AG09319 (cell line): ENCODE data around the gene POU2AF1.

Experiments used
- DNase-seq: peaks from one replicate; pipeline ENCODE4 v3.0.0-alpha.2; 2010; ENCODE audit warnings: low read depth; ENCODE audit errors: extremely low read depth
- TF ChIP-seq, protein P1 (sequence below): IDR thresholded peaks from 2 replicates; pipeline ENCODE4 v1.5.1; 2011; ENCODE audit warnings: low read depth, mild to moderate bottlenecking, inconsistent platforms, low read length, moderate library complexity

POU2AF1 gene, protein sequence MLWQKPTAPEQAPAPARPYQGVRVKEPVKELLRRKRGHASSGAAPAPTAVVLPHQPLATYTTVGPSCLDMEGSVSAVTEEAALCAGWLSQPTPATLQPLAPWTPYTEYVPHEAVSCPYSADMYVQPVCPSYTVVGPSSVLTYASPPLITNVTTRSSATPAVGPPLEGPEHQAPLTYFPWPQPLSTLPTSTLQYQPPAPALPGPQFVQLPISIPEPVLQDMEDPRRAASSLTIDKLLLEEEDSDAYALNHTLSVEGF

DNA sequence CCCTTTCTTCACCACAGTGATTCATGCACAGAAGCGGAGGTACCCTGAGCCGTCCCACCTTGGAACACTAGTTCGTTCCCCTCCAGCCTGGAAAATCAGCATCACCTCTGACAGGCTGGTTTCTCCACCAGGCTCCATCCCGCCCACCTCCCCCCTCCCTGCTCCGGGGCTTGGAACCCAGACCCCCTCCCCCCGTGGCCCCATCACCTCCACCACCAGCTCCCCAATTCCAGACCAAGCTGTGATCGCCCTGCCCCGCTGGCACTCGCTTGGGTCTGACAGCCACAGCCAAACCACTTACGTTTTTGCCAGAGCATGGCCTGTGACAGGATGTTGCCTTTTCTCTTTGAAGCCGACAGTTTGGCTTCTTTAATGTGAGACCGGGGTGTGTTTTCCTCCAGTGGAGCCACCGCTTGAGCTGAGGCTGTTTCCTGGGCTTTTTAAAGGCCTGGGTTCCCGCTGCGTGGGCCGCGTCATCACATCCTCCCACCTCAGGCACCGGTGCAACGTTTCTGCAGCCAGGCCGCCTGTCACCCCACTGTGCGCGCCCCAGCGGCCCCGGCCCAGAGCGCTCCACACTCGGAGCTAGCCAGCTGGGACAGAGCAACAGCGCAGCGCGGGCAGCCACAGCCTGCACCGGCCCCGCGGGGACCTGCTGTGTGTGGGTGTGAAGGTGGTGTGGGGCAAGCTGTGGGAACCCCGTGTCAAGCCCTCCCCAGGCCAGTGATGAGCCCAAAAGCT, at the start of gene POU2AF1:
TSS of gene POU2AF1 (minus strand) at position 415 of the 741 bp plus-strand sequence. CDS start at position 317, 98 bp downstream.
- DNase-seq = peak; percentile 5
- TF ChIP-seq, protein P1, sequence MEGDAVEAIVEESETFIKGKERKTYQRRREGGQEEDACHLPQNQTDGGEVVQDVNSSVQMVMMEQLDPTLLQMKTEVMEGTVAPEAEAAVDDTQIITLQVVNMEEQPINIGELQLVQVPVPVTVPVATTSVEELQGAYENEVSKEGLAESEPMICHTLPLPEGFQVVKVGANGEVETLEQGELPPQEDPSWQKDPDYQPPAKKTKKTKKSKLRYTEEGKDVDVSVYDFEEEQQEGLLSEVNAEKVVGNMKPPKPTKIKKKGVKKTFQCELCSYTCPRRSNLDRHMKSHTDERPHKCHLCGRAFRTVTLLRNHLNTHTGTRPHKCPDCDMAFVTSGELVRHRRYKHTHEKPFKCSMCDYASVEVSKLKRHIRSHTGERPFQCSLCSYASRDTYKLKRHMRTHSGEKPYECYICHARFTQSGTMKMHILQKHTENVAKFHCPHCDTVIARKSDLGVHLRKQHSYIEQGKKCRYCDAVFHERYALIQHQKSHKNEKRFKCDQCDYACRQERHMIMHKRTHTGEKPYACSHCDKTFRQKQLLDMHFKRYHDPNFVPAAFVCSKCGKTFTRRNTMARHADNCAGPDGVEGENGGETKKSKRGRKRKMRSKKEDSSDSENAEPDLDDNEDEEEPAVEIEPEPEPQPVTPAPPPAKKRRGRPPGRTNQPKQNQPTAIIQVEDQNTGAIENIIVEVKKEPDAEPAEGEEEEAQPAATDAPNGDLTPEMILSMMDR = no peak

DNA sequence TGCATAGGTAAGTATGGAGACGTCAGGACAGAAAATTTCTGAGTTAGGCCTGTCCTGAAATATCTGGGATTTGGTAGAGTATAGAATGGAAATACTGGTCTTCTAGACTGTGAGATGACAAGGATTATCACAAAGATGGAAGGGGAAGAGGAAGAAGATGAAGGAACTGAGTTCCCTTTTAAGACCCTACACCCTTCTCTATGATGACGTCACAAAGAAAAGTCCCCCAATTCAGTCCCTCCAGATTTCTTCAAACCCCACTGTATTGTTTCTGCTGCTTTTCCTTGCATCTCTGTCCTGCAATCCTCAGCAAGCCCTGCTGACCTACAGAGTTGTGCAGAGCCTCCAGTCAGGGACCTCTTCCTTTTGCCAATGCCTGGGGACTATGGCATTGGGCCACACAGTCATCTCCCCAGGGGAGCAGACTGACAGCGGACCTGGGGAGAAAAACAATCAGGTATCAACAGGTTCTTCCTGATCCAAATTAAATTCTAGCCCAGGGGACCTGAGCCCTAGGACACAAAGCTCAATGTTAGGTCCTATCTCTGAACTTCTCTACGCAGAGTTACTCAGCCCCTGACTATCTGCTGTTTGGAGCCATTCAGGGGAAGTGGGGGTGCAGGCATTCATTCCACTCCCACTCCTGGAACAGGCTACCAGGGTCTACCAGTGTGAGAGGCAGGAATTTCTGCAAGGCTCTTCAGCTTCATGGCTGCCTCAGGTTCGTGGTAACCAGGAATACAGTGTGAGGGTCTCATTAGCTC, 49.2 kb upstream of the POU2AF1 start:
- TF ChIP-seq, protein P1 = no peak
- no peak for DNase-seq

GRCh38 chr11:111427471-111427912, 48.4 kb upstream of the POU2AF1 start:
- no peak for DNase-seq
- TF ChIP-seq, protein P1 = no peak

GRCh38 chr11:111426617-111427016, 47.5 kb upstream of the POU2AF1 start:
- DNase-seq = no peak
- TF ChIP-seq, protein P1 = no peak

- TF ChIP-seq, protein P1 = no peak
- no peak for DNase-seq
Observed at GRCh38 chr11:111423250-111423615, 44.2 kb upstream of the POU2AF1 start.

GRCh38 chr11:111422494-111423249, 43.6 kb upstream of the POU2AF1 start:
- no peak for DNase-seq
- TF ChIP-seq, protein P1 = peak; percentile 94
